ENCODE measurements around the gene APOBEC3B.

GRCh38 chr22:39017596-39018365 lies 35.6 kb downstream of the APOBEC3B start:
- TF ChIP-seq CTCF (IDR thresholded peaks at IDR 0.05) (no peak), ZFX (IDR thresholded peaks at IDR 0.05; ENCODE audit: borderline replicate concordance) (no peak)
